Upper lobe of left lung (tissue), 4 donors: ENCODE results near the gene GPC5.
"Not testable (repeated sequence)": the region's sequence is repeated elsewhere in the genome, so short reads cannot be mapped to it uniquely, and the experiment has no call there.

ENCODE experiments used
- EP300 ChIP-seq, 4 donors: sonication (generic); formaldehyde crosslinking; IDR thresholded peaks; one replicate each; pipeline ENCODE4 v1.5.1; 2017; ENCODE audit warnings: antibody characterized with exemption in 4 of 4, control low read depth in 2 of 4
- POLR2A ChIP-seq, 4 donors: fragments of 450-650 bp; IDR thresholded peaks; one replicate each; pipeline ENCODE4 v1.5.1; 2016 to 2017; ENCODE audit warnings: antibody characterized with exemption in 4 of 4, mild to moderate bottlenecking in 2 of 4
- POLR2AphosphoS5 ChIP-seq, 2 donors: sonication (generic); formaldehyde crosslinking; IDR thresholded peaks; one replicate each; pipeline ENCODE4 v1.5.1; 2017; ENCODE audit warnings: antibody characterized with exemption in 2 of 2
- TF ChIP-seq, protein P1 (sequence below), 6 experiments: fragments of 450-650 bp in 4 of 6; fragments of 200-600 bp in 2 of 6; sonication (generic) in 2 of 6; IDR thresholded peaks; one replicate each; pipeline ENCODE4 v1.5.1; 2016 to 2019; ENCODE audit warnings: antibody characterized with exemption in 6 of 6

DNA sequence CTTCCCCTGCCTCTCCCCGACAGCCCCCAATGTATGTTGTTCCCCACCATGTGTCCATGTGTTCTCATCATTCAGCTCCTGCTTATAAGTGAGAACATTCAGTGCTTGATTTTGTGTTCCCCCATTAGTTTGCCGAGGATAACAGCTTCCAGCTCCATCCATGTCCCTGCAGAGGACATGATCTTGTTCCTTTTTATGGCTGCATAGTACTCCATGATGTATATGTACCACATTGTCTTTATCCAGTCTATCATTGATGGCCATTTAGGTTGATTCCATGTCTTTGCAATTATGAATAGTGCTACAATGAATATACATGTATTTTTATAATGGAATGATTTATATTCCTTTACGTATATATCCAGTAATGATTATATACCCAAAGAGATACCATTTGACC, 399.9 kb downstream of the GPC5 start:
- TF ChIP-seq, protein P1, sequence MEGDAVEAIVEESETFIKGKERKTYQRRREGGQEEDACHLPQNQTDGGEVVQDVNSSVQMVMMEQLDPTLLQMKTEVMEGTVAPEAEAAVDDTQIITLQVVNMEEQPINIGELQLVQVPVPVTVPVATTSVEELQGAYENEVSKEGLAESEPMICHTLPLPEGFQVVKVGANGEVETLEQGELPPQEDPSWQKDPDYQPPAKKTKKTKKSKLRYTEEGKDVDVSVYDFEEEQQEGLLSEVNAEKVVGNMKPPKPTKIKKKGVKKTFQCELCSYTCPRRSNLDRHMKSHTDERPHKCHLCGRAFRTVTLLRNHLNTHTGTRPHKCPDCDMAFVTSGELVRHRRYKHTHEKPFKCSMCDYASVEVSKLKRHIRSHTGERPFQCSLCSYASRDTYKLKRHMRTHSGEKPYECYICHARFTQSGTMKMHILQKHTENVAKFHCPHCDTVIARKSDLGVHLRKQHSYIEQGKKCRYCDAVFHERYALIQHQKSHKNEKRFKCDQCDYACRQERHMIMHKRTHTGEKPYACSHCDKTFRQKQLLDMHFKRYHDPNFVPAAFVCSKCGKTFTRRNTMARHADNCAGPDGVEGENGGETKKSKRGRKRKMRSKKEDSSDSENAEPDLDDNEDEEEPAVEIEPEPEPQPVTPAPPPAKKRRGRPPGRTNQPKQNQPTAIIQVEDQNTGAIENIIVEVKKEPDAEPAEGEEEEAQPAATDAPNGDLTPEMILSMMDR (IDR thresholded peaks at IDR 0.05): not testable (repeated sequence)
- not testable (repeated sequence) for TF ChIP-seq POLR2AphosphoS5, EP300, POLR2A (IDR thresholded peaks at IDR 0.05)
